SK-N-MC (cell line): Measurements from ENCODE around the gene SPOCD1.

Experiments used
- EZH2 ChIP-seq: fragments of 200-600 bp; sonication (generic); IDR thresholded peaks from one replicate; pipeline ENCODE4 v1.6.1; 2017; ENCODE audit warnings: antibody characterized with exemption
- FOXP2 ChIP-seq: optimal IDR thresholded peaks from 2 replicates; pipeline ENCODE3; 2011; ENCODE audit warnings: mild to moderate bottlenecking, moderate library complexity; ENCODE audit not compliant: insufficient read depth; ENCODE audit errors: extremely low read length, control extremely low read depth
- POLR2AphosphoS5 ChIP-seq: IDR thresholded peaks from 2 replicates; pipeline ENCODE4 v1.6.1; 2012; ENCODE audit warnings: mild to moderate bottlenecking, low read depth, low read length, borderline replicate concordance

DNA sequence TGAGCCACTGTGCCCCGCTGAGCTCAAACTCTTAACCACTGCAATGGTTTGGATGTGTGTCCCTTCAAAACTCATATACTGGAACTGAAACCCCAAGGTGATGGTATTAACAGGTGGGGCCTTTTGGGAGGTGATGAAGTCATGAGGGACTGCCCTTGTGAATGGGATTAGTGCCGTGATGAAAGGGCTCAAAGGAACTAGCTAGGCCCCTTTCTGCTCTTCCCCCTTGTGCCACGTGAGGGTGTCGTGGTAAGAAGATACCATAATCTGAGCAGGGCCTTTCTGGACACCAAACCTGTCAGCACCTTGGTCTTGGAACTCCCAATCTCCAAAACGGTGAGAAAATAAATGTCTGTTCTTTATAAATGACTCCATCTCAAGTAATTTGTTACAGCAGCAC, 45.5 kb upstream of the SPOCD1 start:
- TF ChIP-seq EZH2 (no peak), POLR2AphosphoS5 (no peak), FOXP2 (no peak)
